Measurements from ENCODE around the gene MORC2. TPM values are rescaled to one million over a fixed set of nuclear protein-coding genes. Genes with fewer than 3 reads are reported as not detected.

MORC2 gene
- total and polyA plus RNA-seq, 10 of the 15 experiments (the other 5 are each of a cell fraction or from before 2014, with no cell fraction given) = 1.7 to 16.3 (median 9.0) TPM

GRCh38 chr22:30922151-30922611, 46.4 kb downstream of the MORC2 start (continued):
- no peak; the same call in 1 of the 2 replicates for TF ChIP-seq LARP7 (IDR thresholded peaks at IDR 0.05)
- no peak for TF ChIP-seq ZSCAN29 (IDR thresholded peaks at IDR 0.05)
- TF ChIP-seq BACH1 (IDR thresholded peaks at IDR 0.05; ENCODE audit: borderline replicate concordance) = no peak
- TF ChIP-seq RAD51 (IDR thresholded peaks at IDR 0.05) = peak; percentile 78
- TF ChIP-seq BMI1 (IDR thresholded peaks at IDR 0.05; ENCODE audit: borderline replicate concordance) = no peak
- TF ChIP-seq SMAD5 (IDR thresholded peaks at IDR 0.05; ENCODE audit: low read depth) = no peak; the same call in 1 of the 2 replicates
- peak; percentile 52; the same call in 1 of the 2 replicates for TF ChIP-seq SPI1 (IDR thresholded peaks at IDR 0.05; ENCODE audit: borderline replicate concordance, insufficient read depth, low read depth, low read length)
- TF ChIP-seq PAX8 (IDR thresholded peaks at IDR 0.05) = no peak
- TF ChIP-seq PKNOX1 (IDR thresholded peaks at IDR 0.05) = no peak
- no peak for TF ChIP-seq BCL11A (IDR thresholded peaks at IDR 0.05; ENCODE audit: low read depth, low read length)
- no peak for TF ChIP-seq SUZ12 (IDR thresholded peaks at IDR 0.05; ENCODE audit: unreplicated experiment)
- TF ChIP-seq SIX5 (IDR thresholded peaks at IDR 0.05; ENCODE audit: low read depth, low read length, severe bottlenecking) = no peak
- TF ChIP-seq NRF1 (conservative IDR thresholded peaks at IDR 0.05; ENCODE audit: low read depth, low read length) = peak; percentile 73
- no peak for TF ChIP-seq E2F4 (IDR thresholded peaks at IDR 0.05; ENCODE audit: low read depth, low read length)
- TF ChIP-seq POLR2A (IDR thresholded peaks at IDR 0.05; ENCODE audit: low read depth, low read length) = peak; percentile 79
- TF ChIP-seq KDM1A (IDR thresholded peaks at IDR 0.05; ENCODE audit: borderline replicate concordance) = no peak
- TF ChIP-seq ZNF687 (IDR thresholded peaks at IDR 0.05) = peak; percentile 99
- TF ChIP-seq RAD21 (IDR thresholded peaks at IDR 0.05; ENCODE audit: insufficient read depth, low read depth, low read length) = no peak
- TF ChIP-seq CEBPZ (IDR thresholded peaks at IDR 0.05; ENCODE audit: low read depth, low read length) = no peak
- TF ChIP-seq ZNF217 (IDR thresholded peaks at IDR 0.05) = no peak
- peak; percentile 77 for TF ChIP-seq USF2 (IDR thresholded peaks at IDR 0.05; ENCODE audit: borderline replicate concordance, low read depth, low read length)
- TF ChIP-seq CBFB (IDR thresholded peaks at IDR 0.05; ENCODE audit: low read depth) = no peak
- no peak for TF ChIP-seq SMAD1 (IDR thresholded peaks at IDR 0.05; ENCODE audit: low read depth, partially characterized antibody)

Measured in GM12878 (cell line).